ENCODE measurements around the gene TMEM179. TPM values are rescaled to one million over a fixed set of nuclear protein-coding genes. Genes with fewer than 3 reads are reported as not detected.

The TMEM179 gene
- total and polyA plus RNA-seq, 2 of the 8 experiments (the other 6 are each of a cell fraction or from before 2014, with no cell fraction given), result 2.9 to 4.0 TPM

- TF ChIP-seq, protein P1, sequence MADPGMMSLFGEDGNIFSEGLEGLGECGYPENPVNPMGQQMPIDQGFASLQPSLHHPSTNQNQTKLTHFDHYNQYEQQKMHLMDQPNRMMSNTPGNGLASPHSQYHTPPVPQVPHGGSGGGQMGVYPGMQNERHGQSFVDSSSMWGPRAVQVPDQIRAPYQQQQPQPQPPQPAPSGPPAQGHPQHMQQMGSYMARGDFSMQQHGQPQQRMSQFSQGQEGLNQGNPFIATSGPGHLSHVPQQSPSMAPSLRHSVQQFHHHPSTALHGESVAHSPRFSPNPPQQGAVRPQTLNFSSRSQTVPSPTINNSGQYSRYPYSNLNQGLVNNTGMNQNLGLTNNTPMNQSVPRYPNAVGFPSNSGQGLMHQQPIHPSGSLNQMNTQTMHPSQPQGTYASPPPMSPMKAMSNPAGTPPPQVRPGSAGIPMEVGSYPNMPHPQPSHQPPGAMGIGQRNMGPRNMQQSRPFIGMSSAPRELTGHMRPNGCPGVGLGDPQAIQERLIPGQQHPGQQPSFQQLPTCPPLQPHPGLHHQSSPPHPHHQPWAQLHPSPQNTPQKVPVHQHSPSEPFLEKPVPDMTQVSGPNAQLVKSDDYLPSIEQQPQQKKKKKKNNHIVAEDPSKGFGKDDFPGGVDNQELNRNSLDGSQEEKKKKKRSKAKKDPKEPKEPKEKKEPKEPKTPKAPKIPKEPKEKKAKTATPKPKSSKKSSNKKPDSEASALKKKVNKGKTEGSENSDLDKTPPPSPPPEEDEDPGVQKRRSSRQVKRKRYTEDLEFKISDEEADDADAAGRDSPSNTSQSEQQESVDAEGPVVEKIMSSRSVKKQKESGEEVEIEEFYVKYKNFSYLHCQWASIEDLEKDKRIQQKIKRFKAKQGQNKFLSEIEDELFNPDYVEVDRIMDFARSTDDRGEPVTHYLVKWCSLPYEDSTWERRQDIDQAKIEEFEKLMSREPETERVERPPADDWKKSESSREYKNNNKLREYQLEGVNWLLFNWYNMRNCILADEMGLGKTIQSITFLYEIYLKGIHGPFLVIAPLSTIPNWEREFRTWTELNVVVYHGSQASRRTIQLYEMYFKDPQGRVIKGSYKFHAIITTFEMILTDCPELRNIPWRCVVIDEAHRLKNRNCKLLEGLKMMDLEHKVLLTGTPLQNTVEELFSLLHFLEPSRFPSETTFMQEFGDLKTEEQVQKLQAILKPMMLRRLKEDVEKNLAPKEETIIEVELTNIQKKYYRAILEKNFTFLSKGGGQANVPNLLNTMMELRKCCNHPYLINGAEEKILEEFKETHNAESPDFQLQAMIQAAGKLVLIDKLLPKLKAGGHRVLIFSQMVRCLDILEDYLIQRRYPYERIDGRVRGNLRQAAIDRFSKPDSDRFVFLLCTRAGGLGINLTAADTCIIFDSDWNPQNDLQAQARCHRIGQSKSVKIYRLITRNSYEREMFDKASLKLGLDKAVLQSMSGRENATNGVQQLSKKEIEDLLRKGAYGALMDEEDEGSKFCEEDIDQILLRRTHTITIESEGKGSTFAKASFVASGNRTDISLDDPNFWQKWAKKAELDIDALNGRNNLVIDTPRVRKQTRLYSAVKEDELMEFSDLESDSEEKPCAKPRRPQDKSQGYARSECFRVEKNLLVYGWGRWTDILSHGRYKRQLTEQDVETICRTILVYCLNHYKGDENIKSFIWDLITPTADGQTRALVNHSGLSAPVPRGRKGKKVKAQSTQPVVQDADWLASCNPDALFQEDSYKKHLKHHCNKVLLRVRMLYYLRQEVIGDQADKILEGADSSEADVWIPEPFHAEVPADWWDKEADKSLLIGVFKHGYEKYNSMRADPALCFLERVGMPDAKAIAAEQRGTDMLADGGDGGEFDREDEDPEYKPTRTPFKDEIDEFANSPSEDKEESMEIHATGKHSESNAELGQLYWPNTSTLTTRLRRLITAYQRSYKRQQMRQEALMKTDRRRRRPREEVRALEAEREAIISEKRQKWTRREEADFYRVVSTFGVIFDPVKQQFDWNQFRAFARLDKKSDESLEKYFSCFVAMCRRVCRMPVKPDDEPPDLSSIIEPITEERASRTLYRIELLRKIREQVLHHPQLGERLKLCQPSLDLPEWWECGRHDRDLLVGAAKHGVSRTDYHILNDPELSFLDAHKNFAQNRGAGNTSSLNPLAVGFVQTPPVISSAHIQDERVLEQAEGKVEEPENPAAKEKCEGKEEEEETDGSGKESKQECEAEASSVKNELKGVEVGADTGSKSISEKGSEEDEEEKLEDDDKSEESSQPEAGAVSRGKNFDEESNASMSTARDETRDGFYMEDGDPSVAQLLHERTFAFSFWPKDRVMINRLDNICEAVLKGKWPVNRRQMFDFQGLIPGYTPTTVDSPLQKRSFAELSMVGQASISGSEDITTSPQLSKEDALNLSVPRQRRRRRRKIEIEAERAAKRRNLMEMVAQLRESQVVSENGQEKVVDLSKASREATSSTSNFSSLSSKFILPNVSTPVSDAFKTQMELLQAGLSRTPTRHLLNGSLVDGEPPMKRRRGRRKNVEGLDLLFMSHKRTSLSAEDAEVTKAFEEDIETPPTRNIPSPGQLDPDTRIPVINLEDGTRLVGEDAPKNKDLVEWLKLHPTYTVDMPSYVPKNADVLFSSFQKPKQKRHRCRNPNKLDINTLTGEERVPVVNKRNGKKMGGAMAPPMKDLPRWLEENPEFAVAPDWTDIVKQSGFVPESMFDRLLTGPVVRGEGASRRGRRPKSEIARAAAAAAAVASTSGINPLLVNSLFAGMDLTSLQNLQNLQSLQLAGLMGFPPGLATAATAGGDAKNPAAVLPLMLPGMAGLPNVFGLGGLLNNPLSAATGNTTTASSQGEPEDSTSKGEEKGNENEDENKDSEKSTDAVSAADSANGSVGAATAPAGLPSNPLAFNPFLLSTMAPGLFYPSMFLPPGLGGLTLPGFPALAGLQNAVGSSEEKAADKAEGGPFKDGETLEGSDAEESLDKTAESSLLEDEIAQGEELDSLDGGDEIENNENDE (IDR thresholded peaks at IDR 0.05; ENCODE audit: insufficient replicate concordance, low read length), result no peak
- TF ChIP-seq HDAC6 (IDR thresholded peaks at IDR 0.05; ENCODE audit: low read depth, low read length), result no peak
- TF ChIP-seq, protein P2, sequence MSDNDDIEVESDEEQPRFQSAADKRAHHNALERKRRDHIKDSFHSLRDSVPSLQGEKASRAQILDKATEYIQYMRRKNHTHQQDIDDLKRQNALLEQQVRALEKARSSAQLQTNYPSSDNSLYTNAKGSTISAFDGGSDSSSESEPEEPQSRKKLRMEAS (IDR thresholded peaks at IDR 0.05), result no peak
Observed at GRCh38 chr14:104602933-104603325, 1.6 kb downstream of the TMEM179 start (continued).

All from H1 (cell line).